ENCODE data around the gene GPRC5C.
"Not testable (repeated sequence)": the region's sequence is repeated elsewhere in the genome, so short reads cannot be mapped to it uniquely, and the experiment has no call there.

GPRC5C gene

DNA sequence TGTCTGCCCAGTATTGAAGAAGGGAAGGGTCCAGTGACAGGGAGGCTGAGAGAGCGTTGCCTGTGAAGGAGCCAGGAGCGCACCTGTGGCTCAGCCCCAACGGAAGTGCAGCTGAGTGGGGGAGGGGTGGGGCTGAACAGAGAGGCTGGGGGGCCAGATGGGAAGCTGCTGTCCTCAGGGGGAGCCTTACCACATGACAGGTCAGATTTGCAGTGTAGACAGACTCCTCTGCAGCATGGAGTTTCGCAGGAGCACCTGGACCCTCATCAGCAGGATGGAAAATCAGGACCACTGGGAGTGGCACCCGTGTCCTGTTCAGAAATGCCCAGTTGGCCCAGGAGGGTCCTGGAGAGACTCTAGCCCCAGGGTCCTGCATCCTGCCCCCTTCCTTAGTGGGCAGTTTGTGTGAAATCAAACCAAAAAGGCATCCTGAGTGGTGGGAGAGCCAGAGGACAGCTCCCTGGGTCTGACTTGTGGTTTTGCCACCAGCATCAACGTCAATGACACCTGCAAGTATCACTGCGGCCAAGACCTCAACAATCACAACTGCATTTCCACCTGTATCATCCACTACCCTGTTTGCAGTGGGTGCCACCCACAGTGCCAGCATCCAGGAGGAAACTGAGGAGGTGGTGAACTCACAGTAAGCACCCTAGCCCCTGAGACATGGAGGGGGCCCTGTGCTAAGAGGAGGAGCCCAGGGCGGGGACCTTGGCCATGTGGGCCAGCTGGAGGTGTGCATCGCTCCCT, 42.3 kb downstream of the GPRC5C start:
- no peak for DNase-seq (ENCODE audit: low read depth)

DNA sequence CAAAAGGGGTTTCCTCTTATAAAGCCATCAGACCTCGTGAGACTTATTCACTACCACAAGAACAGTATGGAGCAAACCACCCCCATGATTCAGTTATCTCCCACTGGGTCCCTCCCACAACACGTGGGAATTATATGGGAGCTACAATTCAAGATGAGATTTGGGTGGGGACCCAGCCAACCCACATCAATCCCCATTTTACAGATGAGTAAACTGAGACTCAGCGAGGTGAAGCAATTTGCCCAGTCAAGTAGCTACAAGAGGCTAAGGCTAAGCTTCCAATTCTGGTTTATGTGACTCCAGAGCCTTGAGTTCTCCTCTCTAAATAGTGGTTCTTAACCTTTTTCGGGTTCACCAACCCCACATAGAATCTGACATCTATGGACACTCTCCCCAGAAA, 43.3 kb downstream of the GPRC5C start:
- DNase-seq (ENCODE audit: low read depth) = no peak

DNA sequence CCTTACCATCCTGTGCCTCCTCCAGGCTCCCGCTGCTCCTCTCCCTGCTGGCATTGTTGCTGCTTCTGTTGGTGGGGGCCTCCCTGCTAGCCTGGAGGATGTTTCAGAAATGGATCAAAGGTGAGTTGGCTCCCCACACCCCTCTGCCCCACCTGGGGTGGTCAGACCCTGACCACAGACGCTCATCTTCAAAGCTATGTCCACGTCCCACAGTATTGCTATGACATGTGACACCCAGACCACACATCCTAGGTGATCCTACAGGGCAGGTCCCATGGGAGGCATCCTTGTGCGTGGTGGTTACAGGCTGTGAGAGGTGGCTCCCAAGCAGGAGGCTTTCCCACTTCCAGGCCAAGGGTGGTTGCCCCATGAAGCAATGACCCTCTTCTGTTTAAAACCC, 45.5 kb downstream of the GPRC5C start:
- no peak for DNase-seq (ENCODE audit: low read depth)

DNA sequence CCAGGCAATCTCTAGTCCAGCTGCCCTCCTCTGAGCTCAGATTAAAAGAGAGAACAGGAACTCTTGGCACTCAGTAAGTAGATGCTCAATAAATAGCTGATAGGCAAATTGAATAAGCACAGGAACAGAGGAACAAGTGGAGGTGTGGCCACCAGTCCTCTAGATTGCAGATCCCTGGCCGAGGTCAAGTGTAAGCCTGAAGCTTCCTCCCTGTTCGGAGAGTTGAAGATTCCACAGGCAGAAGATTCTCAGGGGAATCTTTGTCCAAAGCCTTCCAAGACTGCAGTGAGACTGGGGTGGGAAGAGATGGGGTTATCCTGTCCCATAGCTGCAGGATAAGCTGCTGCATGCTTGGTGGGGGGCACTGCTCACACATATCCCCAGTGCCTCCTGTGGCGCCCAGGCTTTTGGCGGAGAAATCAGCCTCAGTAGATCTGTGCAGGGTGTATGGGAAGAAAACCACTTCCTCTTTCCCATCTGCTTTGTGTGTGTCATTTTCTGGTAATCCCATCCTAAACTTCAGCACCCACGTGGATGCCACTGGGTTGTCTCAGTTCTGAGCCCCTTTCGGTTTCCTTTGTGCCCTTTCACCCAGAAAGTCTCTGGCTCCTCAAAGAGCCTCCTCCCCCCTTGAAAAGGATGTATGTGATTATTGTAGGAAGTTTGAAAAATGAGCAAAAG, 46.7 kb downstream of the GPRC5C start:
- DNase-seq (ENCODE audit: low read depth) = no peak

DNA sequence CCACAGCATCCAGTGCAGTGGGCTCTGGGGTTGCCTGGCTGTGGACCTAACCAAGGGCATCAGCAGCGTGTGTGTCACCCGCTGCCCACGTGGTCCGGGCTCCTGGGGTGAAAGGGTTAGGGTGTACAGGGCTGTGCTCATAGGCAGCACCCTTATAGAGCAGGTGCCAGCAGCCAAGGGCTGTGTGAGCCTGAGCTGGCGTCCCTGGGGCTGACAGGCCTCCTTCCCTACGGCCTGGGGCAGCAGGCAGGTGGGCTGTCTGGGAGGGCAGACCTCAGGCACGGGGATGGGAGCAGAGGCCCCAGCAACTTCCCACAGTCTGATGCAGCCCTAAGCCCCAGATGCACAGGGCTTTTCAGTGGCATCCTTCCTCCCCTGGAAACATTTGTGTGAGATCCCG, 48.4 kb downstream of the GPRC5C start:
- no peak for DNase-seq (ENCODE audit: low read depth)

DNA sequence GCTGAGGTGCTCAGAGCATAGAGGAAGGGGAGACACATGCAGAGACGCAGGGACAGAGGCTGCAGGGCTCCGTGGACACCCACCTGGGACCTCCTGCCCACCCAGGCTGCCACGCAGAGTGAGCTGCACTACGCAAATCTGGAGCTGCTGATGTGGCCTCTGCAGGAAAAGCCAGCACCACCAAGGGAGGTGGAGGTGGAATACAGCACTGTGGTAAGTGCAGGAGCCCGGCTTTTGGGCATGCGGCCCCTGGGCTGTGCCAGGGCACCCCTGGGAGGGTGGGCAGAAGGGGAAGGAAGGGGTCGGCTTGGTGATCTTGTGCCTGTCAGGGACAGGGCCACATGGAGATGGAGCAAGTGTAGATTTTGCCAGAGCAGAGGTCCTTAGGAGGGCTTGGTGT, 49.7 kb downstream of the GPRC5C start:
- DNase-seq (ENCODE audit: low read depth) = no peak

DNA sequence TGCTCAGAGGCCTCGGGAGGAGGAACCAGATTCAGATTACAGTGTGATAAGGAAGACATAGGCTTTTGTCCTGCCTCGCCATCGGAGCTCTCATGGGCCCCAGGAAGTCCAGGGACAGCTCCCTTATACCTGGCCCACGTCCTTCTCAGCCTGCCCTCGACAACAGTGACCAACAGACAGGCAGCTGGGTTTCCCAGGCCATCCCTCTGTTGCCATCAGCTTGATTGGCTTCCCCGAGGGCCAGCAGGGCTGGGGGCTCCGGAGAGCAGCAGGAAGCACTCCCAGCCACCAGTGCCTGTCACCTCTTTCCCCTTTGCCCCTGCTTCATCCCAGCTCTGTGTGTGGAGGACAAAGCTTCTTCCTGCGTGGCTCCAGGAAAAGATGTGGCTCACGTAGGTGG, 52.2 kb downstream of the GPRC5C start:
- no peak for DNase-seq (ENCODE audit: low read depth)

DNA sequence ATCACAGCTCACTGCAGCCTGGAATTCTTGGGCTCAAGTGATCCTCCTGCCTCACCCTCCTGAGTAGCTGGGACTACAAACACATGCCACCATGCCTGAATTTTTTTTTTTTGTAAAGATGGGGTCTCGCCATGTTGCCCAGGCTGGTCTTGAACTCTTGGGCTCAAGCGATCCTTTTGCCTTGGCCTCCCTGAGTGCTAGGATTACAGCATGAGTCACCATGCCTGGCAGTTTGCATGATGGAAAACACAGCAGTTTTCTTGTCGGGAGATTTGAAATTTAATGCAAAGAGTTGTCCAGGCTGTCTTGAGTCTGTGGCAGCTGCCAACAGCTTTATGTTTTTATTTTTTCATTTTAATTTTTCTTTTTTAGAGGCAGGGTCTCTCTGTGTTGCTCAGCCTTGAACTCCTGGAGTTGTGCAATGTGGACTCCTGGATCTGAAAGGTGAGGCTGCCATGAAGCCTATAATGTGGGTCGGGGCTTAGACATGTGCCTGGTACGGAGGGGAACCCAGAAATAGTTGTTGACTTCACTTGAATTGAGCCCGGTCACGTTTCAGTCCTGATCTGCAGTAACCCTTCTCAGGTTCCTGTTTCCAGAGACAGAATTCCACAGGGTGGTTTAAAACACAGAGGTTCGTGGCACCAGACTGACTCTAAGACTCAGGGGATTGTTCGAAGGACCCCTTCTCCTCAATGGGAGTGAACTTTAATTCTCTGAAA, 53.3 kb downstream of the GPRC5C start:
- DNase-seq (ENCODE audit: low read depth) = no peak

DNA sequence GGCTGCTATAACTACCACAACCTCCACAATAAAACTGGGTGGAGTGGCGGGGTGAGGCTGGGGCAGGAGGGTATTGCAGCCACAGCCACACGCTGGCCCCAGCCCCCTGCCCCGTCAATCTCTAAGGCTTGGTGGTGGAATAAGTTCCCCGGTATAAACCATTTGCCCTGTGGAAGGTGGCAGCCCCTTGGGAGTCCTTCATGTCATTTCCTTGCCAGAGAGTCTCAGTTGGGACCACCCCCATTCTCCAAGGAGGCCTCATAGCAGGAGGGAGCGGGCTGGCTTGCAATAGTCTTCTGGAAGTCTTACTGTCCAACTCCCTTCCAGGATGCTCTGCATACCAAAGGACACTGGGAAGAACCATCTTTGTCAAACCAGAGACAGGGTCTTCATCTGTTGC, 54.0 kb downstream of the GPRC5C start:
- DNase-seq (ENCODE audit: low read depth) = no peak

DNA sequence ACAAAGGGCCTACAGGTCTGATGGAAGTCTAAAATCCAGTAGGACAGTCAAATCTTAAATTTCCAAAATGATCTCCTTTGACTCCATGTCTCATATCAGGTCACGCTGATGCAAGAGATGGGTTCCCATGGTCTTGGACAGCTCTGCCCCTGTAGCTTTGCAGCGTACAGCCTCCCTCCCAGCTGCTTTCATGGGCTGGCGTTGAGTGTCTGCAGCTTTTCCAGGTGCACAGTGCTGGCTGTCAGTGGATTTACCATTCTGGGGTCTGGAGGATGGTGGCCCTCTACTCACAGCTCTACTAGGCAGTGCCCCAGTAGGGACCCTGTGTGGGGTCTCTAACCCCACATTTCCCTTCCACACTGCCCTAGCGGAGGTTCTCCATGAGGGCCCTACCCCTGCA, 56.4 kb downstream of the GPRC5C start:
- DNase-seq (ENCODE audit: low read depth) = not testable (repeated sequence)

DNA sequence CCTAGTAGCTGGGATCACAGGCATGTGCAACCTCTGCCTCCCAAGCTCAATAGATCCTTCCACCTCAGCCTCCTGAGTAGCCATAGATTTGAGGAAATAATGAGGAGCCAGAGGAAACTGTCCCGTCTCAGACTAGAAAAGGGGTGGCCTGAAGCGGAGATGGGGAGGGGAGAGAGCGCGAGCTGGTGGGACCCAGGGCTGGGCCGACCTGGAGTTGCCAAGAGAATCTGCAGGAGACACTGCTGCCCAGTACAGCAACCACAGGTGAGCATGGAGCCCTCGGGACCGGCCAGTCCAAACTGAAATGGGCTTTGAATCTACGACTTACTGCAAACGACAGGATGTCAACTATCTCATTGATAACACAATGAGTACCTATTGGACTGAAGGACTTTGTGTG, 58.8 kb downstream of the GPRC5C start:
- no peak for DNase-seq (ENCODE audit: low read depth)

DNA sequence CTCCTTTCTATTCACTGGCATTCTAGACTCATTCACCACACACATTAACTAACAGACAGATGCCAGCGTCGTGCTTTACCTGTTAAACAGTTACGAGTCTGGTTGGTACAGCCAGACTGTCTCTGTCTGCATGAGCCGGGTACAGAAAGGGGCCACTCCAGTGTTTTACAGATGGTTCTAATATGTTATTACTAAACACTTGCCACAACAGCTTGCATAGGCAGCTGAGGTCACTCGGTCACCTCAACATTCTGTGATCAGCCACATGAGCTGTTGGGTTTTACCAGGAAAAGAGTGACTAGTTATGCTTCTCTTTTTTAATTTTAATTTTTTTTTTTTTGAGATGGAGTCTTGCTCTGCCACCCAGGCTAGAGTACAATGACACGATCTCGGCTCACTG, 59.7 kb downstream of the GPRC5C start:
- no peak for DNase-seq (ENCODE audit: low read depth)

DNA sequence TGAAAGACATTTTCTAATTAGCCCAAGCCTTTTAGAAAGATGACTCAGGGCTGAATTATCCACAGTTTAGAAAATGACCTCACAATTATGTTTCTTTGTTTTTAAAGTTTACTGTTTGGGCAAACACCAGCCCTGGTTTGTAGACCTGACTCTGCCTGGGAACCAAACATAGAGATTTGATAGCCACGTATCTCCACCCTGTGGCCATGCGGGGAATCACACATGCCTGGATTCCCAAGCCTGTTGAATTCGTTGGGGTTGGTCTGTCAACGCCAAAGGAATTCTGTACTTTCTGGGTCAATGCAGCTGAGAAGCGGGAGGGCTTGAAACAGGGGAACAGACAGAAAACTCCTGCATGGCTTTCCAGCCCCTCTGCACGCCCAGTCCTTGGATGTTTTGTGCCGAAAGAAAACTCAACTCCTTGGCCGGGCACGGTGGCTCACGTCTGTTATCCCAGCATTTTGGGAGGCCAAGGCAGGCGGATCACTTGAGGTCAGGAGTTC, 61.5 kb downstream of the GPRC5C start:
- DNase-seq (ENCODE audit: low read depth) = no peak

All from HS-5 (cell line).